ENCODE measurements around the gene RNF144A.

DNA sequence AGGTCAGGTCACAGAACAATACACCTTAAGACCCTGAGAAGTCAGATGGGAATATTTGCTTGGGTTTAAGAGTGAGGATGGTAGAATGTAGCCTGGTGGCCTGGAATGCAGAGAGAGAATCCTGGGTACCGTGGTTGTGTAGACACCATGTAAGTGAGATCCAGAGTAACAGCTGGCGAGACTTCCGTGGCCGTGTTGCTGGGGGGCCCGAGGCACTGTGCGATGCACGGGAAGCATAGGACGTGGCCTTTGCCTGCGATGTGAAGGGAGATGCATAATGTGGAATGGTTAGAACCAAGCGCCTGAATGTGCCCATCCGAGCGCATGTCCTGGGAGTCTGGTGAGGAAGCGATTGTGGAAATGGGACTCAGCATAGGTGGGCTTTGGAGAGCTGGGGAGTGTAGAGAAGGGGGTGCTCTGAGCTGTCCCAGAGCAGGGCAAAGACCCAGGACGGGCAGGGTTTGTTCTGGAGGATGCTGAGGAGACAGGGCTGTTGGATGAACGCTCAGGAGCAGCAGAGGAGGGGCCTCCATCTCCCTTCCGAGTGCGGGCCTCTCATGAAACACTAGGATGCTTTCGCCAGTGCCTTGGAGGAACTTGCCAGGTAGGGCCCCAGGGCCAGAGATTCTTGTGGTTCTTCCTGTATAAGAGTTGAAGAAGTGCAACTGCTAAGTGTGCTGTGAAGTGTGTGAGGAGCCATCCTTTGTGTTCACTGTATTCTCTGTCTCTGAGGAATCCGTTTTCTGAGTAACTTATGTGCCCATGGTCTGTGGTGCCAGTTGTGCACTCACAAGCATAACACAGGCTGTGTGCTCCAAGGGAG lies 7.1 kb downstream of the RNF144A start:
- TF ChIP-seq, protein P1, sequence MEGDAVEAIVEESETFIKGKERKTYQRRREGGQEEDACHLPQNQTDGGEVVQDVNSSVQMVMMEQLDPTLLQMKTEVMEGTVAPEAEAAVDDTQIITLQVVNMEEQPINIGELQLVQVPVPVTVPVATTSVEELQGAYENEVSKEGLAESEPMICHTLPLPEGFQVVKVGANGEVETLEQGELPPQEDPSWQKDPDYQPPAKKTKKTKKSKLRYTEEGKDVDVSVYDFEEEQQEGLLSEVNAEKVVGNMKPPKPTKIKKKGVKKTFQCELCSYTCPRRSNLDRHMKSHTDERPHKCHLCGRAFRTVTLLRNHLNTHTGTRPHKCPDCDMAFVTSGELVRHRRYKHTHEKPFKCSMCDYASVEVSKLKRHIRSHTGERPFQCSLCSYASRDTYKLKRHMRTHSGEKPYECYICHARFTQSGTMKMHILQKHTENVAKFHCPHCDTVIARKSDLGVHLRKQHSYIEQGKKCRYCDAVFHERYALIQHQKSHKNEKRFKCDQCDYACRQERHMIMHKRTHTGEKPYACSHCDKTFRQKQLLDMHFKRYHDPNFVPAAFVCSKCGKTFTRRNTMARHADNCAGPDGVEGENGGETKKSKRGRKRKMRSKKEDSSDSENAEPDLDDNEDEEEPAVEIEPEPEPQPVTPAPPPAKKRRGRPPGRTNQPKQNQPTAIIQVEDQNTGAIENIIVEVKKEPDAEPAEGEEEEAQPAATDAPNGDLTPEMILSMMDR (conservative IDR thresholded peaks at IDR 0.05 in 1 of 2, IDR thresholded peaks at IDR 0.05 in 1 of 2; ENCODE audit: low read depth in 1 of 2, low read length in 2 of 2) = no peak
- TF ChIP-seq EZH2 (IDR thresholded peaks at IDR 0.05; ENCODE audit: low read length, missing control alignments) = no peak
